Measurements from ENCODE around the gene OR10A7.
"Not testable (repeated sequence)": the region's sequence is repeated elsewhere in the genome, so short reads cannot be mapped to it uniquely, and the experiment has no call there.

Gene OR10A7, protein sequence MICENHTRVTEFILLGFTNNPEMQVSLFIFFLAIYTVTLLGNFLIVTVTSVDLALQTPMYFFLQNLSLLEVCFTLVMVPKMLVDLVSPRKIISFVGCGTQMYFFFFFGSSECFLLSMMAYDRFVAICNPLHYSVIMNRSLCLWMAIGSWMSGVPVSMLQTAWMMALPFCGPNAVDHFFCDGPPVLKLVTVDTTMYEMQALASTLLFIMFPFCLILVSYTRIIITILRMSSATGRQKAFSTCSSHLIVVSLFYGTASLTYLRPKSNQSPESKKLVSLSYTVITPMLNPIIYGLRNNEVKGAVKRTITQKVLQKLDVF

DNA sequence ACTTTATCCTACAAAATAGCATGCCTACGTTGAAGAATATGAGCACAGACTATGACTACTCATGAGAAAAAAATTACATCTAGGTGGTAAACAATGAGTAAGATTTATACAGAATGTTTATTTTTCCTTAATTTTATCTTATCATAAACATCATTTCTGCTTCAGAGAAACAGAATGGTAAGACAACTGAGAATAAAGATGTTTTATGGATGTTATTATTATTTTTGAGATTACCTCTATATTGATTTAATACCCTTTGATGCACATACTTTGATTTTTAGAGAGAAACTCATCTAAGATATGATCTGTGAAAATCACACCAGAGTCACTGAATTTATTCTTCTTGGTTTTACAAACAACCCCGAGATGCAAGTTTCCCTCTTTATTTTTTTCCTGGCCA, at the start of gene OR10A7:
OR10A7 (plus strand) TSS at position 301 of the 400 bp plus-strand sequence; CDS start at position 301, 0 bp downstream.
- DNase-seq (ENCODE audit: low spot score): no peak

DNA sequence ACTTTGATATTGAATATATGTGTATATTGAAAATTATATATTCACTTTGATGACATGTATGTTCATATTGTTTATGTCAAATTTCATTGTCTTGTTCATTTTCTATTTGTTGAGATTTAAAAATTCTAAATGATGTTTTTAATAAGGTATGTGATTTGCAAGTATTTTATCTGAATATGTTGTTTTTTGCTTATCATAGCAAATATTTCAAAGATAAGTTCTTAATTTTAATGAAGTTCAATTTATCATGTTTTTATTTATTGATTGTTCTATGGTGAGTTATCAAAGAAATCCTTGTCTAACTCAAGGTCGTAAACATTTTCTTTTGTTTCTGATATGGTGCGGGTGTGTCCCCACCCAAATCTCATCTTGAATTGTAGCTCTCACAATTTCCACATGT, 49.4 kb upstream of the OR10A7 start:
- no peak for DNase-seq (ENCODE audit: low spot score)

DNA sequence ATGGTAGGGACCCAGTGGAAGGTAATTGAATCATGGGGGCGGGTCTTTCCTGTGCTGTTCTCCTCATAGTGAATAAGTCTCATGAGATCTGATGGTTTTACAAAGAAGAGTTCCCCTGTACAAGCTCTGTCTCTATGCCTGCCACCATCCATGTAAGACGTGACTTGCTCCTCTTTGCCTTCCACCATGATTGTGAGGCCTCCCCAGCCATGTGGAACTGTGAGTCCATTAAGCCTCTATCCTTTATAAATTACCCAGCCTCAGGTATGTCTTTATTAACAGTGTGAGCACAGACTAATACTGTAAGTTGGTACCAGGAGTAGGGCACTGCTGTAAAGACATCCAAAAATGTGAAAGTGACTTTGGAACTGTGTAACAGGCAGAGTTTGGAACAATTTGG, 49.0 kb upstream of the OR10A7 start:
- not testable (repeated sequence) for DNase-seq (ENCODE audit: low spot score)

DNA sequence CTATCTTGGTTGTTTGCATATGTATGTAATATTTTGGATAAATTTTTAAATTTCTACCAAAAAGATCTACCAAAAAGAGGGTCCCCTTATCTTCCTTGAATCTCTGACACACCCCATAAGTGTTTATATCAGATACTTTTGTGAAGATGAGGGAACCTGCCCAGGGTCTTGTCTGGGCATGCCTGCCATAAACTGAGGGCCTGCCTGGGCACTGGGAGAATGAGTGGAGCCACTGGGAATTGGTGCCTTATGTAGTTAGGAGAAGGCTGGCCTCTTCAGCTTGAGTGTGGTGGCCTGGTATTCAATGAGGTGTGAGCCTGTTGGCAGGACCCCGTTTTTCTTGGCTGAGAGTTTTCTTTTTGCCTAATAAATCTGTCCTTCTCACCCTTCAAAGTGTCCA, 48.1 kb upstream of the OR10A7 start:
- no peak for DNase-seq (ENCODE audit: low spot score)

DNA sequence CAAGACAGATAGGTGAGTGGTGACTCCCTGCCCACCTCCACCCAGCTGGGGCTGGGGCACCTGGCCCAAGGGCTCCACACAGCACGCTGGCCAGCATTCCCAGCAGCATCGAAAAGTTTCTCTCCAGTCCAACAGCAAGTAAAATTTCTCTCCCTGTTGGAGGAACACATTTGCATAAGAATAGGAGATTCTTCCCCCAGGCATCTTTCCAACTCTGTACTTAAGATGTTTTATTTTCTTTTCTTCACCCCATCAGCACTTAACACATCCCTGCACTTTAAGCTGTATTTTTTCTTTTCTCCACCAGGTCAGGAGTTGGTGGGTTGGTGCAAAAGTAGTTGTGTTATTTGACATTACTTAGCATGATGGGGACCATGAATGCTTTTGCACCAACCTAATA, 47.4 kb upstream of the OR10A7 start:
- DNase-seq (ENCODE audit: low spot score): no peak

DNA sequence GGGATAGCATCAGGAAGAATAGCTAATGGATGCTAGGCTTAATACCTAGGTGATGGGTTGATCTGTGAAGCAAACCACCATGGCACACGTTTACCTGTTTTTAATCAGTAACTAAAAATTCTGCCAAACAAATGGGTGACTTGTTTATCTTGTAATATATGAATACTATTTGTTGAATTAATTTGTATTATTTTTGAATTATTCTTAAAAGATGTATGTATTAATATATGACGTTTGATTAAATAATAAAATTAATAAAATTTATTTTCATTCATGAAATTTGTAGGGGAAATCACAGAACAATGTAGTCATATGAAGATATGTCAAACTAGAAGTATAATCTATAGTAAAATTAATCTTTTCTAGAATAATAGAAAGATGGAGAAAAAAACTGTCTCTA, 32.3 kb upstream of the OR10A7 start:
- DNase-seq (ENCODE audit: low spot score): no peak

DNA sequence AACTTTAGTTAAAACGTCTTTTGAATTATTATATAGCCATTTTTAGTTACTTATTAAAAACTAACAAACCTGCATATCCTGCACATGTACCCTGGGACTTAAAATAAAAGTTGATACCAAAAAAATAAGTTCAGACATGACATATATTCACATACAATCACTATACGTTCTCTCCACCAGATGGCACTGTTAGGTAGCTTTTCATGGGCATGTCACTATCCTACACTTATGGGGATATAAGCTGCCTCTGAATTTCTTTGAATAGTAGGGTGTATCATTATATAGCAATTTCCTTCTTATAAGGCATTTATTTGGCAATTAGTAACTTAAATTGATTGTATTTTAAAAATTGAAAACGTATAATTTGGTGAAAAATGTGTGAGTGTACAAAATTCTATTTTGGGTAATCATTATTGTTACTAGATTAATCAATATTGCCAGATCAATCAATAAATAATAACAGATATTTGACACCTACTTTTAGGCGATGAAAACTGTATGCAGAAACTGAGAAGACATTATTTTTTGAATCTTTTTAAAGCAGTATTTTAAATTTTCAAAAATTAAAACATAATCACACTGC, 31.8 kb upstream of the OR10A7 start:
- no peak for DNase-seq (ENCODE audit: low spot score)

DNA sequence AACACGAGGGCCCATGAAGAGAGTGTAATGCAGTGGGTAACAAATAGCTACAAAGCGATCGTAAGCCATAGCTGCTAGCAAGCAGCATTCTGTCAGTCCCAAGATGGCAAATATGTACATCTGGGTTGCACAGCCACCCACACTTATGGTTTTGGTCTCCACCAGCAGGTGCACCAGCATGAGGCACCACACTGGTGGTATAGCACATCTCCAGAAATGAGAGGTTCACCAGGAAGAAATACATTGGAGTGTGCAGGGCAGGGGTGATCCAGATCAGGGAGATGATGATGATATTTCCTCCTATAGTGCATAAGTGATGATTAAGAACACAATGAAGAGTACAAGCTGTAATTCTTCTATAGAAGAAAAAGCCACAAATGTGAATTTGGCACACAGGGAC, 26.4 kb upstream of the OR10A7 start:
- DNase-seq (ENCODE audit: low spot score): no peak

DNA sequence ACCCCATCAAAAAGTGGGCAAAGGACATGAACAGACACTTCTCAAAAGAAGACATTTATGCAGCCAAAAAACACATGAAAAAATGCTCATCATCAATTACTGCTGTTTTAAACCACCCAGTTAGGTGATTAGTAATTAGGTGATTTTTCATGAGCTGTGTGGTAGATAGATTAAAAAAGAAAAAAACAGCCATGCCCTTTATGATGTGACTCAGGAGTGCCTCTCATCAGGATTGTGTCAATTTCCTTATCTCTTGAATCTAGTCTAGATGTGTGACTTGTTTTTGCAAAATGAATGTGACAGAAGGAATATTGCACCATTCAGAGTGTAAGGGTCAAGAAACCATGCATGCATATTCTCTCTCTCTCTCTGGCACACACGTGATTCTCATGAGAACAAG, 5.7 kb downstream of the OR10A7 start:
- DNase-seq (ENCODE audit: low spot score): no peak

DNA sequence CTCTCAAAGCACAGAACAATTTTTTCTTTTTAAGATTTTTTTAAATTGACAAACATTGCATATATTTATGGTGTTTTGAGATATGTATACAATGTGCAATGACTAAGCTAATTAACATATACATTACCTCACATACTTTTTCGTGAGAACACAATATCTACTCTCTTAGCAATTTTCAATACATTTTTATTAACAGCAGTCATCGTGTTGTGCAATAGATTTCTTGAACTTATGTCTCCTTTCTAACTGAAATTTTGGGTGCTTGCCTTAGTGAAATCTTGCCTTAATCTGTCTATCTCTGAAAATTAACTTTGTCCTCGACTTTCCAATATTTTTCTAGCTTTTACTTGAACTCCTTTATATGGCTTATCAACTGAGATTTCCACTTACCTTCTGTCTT, 6.8 kb downstream of the OR10A7 start:
- DNase-seq (ENCODE audit: low spot score): no peak

DNA sequence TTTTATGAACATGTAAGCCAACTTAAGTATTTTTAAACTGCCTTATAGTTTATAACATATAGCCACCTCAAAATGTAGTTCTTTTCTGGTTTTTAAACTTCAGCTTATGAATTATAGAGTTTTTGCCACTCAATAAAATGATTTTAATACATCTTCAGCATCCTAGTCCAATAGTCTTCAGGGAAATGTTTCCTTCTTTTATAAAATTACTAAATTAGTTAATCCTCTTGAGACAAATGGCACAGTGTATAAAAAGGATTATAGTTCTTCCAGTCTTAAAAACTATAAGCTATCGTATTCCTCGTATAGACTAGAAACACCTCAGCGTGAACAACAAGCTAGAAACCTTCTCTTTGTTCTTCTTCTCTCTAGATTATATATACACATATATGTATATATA, 23.5 kb downstream of the OR10A7 start, which contains the start of gene OR6C74:
OR6C74 (plus strand) TSS at position 301 of the 400 bp plus-strand sequence. CDS start 2,679 bp downstream, outside the sequence.
- DNase-seq (ENCODE audit: low spot score): no peak

DNA sequence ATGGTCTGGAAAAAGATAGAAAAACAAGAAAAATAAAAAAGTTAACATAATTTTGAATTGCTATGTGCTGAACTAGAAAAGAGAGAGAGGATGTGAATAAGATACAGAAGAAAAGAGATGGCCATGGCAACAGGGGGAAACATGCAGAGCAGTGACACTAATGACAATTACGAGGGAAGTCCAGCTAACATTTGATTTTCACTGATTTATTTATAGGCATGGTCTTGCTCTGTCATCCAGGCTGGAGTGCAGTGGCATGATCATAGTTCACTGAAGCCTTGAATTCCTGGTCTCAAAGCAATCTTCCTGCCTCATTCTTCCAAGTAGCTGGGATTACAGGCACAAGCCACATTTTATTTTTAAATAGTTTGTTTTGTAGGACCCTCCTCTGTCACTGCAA, 25.3 kb downstream of the OR10A7 start:
- no peak for DNase-seq (ENCODE audit: low spot score)

DNA sequence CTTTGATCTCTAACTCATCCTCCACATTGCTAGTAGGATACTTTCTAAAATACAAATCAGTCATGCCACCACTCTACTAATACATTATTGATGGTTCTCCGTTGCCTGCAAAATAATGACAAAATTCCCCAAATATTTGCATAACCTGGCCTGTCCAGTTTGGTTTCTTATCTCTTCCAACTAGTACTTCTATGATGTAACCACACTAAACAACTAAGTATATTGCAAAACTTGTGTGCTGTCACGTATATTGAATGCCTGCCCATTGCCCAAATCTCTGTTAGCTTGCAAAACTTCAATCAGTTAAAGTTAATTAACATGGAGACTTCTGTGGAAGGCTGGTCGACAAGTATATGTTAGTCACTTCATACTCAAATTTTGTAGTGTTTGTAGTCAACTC, 30.1 kb downstream of the OR10A7 start:
- no peak for DNase-seq (ENCODE audit: low spot score)

DNA sequence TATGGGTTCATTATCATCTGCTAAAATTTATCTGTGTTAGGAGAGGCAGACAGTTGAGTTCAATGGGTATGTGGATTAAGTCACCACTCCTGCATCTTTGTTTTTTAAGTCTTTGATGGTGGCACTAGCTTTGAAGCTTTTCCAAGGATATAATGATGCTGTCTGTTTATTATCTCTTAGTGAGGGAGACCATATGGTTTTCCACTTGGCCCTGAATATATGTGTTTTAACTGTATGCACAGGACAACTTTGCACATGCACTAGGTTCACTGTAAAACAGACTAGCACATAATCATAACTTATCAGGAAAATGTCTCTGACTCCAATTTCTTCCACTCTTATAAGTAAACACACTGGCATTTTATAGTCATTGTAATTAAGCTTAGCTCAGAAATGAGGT, 32.5 kb downstream of the OR10A7 start:
- DNase-seq (ENCODE audit: low spot score): no peak

DNA sequence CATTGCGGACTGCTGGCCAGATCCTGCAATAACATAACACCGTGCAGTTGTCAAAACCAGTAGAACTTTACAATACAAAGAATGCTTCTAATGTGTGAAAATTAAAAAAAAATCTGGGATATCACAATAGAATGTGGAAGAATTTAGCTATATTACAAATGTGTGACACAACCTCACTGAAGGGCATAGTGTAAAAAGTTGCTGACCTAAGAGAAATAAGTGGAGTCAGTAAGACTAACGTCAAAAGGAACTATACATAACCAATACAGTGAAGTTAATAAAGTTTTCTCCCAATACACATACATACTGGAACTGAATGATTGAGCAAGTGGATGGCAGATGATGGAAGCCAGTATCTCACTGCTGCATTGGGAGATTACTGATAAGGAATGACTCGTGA, 36.0 kb downstream of the OR10A7 start:
- DNase-seq (ENCODE audit: low spot score): no peak

DNA sequence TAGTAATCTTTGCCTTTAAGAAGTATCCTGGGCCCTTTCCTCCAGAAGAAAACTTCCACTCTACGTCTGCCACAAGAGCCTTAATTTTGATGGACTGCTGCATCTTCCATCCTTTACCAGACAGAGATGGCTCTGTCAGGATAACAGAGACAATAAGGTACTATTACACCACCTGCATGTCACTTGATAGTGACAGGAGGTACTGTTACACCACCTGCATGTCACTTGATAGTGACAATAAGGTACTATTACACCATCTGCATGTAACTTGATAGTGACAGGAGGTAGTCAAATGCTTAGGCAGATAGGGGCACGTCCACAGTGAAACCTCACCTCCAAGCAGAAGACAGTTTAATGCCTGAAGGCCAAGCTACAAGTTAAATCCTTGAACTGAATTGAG, 37.5 kb downstream of the OR10A7 start:
- no peak for DNase-seq (ENCODE audit: low spot score)
